Panc1 (cell line): Measurements from ENCODE around the gene ENO4. TPM values are rescaled to one million over a fixed set of nuclear protein-coding genes. Genes with fewer than 3 reads are reported as not detected.

ENCODE experiments used
- ATAC-seq: fragments of 200-7000 bp; cut with Tn5 transposase; 2 replicates; pipeline ENCODE4 v1.9.1; 2020; ENCODE audit warnings: mild to moderate bottlenecking, moderate library complexity
- BruUV-seq: library from RNA; stranded (reverse); fragments of 400-500 nt; replicated peaks from 2 replicates; lab custom pipeline; 2021; lab: Mats Ljungman, UMichigan
- CTCF ChIA-PET: fragments of 300-600 bp; sonication (Branson Sonifier 250); formaldehyde crosslinking; loops from one replicate; lab custom pipeline; 2022; ENCODE audit warnings: antibody characterized with exemption; lab: Charles Lee
- POLR2A ChIA-PET: fragments of 300-600 bp; sonication (Branson Sonifier 250); formaldehyde crosslinking; loops from one replicate; lab custom pipeline; 2022; ENCODE audit warnings: antibody characterized with exemption; lab: Charles Lee
- DNase-seq: peaks from one replicate; pipeline ENCODE4 v3.0.0-alpha.2; 2010; ENCODE audit warnings: low read depth, low spot score
- H3K27ac ChIP-seq: 2 replicates; pipeline ENCODE4 v1.5.1; 2011; ENCODE audit warnings: mild to moderate bottlenecking, low read length, inconsistent platforms
- H3K27me3 ChIP-seq: fragments of 200-500 bp; sonication (Bioruptor generic); 2 replicates; pipeline ENCODE4 v1.6.0; 2014; ENCODE audit warnings: low read length, inconsistent platforms; ENCODE audit not compliant: control insufficient read depth, insufficient read depth
- H3K36me3 ChIP-seq: fragments of 200-500 bp; sonication (Bioruptor generic); 2 replicates; pipeline ENCODE4 v1.5.1; 2014; ENCODE audit warnings: inconsistent platforms, mild to moderate bottlenecking, low read length, moderate library complexity; ENCODE audit not compliant: control insufficient read depth, insufficient read depth
- H3K4me1 ChIP-seq: 2 replicates; pipeline ENCODE4 v1.5.1; 2011; ENCODE audit warnings: inconsistent platforms, mild to moderate bottlenecking, low read length, moderate library complexity; ENCODE audit not compliant: control insufficient read depth, insufficient read depth
- H3K4me3 ChIP-seq, 2 experiments: 2 replicates each; pipeline ENCODE4 v1.5.1; 2011 to 2012; ENCODE audit warnings: low read depth in 2 of 2, low read length in 2 of 2, mild to moderate bottlenecking in 2 of 2, inconsistent platforms in 1 of 2, moderate library complexity in 1 of 2
- H3K9me3 ChIP-seq: fragments of 200-500 bp; sonication (Bioruptor generic); 2 replicates; pipeline ENCODE4 v1.5.1; 2014; ENCODE audit warnings: low read depth, mild to moderate bottlenecking, inconsistent platforms, low read length, moderate library complexity; ENCODE audit not compliant: control insufficient read depth, insufficient read depth
- POLR2AphosphoS5 ChIP-seq: IDR thresholded peaks from 2 replicates; pipeline ENCODE4 v1.6.1; 2012; ENCODE audit warnings: mild to moderate bottlenecking, low read depth, low read length, moderate library complexity
- SIN3A ChIP-seq: IDR thresholded peaks from 2 replicates; pipeline ENCODE4 v1.6.1; 2012; ENCODE audit warnings: low read depth, mild to moderate bottlenecking, low read length, moderate library complexity, borderline replicate concordance; ENCODE audit not compliant: insufficient read depth
- TCF7L2 ChIP-seq: IDR thresholded peaks from 2 replicates; pipeline ENCODE4 v1.6.1; 2011; ENCODE audit warnings: mild to moderate bottlenecking, low read depth, low read length, inconsistent platforms
- in situ Hi-C: cut with HindIII; loops from 2 replicates; pipeline ENCODE4 v1.10.0; 2016; ENCODE audit warnings: low sequenced_read_pairs, low pct_unique_long_range_greater_than_20kb
- intact Hi-C: fragments of 100-400 bp; cut with micrococcal nuclease; formaldehyde crosslinking; loops from one replicate; pipeline ENCODE4 v1.10.0; 2022; ENCODE audit not compliant: unreplicated experiment
- total RNA-seq: library from RNA; stranded (reverse); gene quantifications from one replicate; pipeline ENCODE4 v1.2.1, GENCODE V29; 2021; ENCODE audit not compliant: unreplicated experiment
- TF ChIP-seq, protein P1 (sequence below): fragments of 450-650 bp; IDR thresholded peaks from 2 replicates; pipeline ENCODE4 v1.5.1; 2017; ENCODE audit warnings: mild to moderate bottlenecking
- TF ChIP-seq, protein P2 (sequence below), 2 experiments: IDR thresholded peaks; 2 replicates each; pipeline ENCODE4 v1.6.1; 2011 to 2012; ENCODE audit warnings: low read depth in 2 of 2, control low read depth in 1 of 2, low read length in 1 of 2, mild to moderate bottlenecking in 1 of 2, moderate library complexity in 1 of 2; ENCODE audit not compliant: insufficient read depth in 1 of 2

The ENO4 gene
- total RNA-seq, 1 experiment from 2014 or later = 0.15 TPM

DNA sequence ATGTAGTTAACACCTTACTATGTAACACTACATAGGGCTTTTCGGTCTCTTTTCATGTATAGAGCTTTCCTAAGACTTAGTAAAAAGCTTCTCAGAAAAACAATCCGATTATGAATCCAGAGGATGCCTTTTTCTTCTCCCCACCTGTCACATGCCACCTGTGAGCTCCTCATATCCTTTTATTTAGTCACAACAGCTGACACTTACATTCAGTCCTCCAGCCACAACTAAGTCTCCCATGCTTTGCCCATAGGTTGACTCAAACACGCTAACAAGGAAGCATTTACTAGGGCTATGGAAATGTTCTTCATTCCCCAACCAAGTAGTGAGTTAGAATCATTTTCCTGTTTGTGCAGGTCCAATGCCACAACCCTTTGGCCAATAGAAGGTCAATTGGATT is 7.9 kb downstream of the ENO4 start:
- DNase-seq (no peak), ATAC-seq (no peak)
- in situ Hi-C loops = no loop called here
- ChIA-PET POLR2A (interaction anchor here (0.6 kb wide), 1 partner anchor 24 kb away, joined by 3 read pairs; no protein-coding TSS in a partner anchor), CTCF (no interaction called here)
- no TSS peak for BruUV-seq
- no peaks in the 10 kb centered on the region for H3K27me3 ChIP-seq
- TF ChIP-seq, protein P1, sequence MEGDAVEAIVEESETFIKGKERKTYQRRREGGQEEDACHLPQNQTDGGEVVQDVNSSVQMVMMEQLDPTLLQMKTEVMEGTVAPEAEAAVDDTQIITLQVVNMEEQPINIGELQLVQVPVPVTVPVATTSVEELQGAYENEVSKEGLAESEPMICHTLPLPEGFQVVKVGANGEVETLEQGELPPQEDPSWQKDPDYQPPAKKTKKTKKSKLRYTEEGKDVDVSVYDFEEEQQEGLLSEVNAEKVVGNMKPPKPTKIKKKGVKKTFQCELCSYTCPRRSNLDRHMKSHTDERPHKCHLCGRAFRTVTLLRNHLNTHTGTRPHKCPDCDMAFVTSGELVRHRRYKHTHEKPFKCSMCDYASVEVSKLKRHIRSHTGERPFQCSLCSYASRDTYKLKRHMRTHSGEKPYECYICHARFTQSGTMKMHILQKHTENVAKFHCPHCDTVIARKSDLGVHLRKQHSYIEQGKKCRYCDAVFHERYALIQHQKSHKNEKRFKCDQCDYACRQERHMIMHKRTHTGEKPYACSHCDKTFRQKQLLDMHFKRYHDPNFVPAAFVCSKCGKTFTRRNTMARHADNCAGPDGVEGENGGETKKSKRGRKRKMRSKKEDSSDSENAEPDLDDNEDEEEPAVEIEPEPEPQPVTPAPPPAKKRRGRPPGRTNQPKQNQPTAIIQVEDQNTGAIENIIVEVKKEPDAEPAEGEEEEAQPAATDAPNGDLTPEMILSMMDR = no peak
- no peak for TF ChIP-seq TCF7L2
- TF ChIP-seq, protein P2, sequence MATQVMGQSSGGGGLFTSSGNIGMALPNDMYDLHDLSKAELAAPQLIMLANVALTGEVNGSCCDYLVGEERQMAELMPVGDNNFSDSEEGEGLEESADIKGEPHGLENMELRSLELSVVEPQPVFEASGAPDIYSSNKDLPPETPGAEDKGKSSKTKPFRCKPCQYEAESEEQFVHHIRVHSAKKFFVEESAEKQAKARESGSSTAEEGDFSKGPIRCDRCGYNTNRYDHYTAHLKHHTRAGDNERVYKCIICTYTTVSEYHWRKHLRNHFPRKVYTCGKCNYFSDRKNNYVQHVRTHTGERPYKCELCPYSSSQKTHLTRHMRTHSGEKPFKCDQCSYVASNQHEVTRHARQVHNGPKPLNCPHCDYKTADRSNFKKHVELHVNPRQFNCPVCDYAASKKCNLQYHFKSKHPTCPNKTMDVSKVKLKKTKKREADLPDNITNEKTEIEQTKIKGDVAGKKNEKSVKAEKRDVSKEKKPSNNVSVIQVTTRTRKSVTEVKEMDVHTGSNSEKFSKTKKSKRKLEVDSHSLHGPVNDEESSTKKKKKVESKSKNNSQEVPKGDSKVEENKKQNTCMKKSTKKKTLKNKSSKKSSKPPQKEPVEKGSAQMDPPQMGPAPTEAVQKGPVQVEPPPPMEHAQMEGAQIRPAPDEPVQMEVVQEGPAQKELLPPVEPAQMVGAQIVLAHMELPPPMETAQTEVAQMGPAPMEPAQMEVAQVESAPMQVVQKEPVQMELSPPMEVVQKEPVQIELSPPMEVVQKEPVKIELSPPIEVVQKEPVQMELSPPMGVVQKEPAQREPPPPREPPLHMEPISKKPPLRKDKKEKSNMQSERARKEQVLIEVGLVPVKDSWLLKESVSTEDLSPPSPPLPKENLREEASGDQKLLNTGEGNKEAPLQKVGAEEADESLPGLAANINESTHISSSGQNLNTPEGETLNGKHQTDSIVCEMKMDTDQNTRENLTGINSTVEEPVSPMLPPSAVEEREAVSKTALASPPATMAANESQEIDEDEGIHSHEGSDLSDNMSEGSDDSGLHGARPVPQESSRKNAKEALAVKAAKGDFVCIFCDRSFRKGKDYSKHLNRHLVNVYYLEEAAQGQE (IDR thresholded peaks at IDR 0.05; ENCODE audit: insufficient read depth in 1 of 2, low read depth in 2 of 2, low read length in 1 of 2) = no peak
- no peak for TF ChIP-seq SIN3A
- no peak for TF ChIP-seq POLR2AphosphoS5
- H3K4me3 ChIP-seq = no peak overlapping the region
- no peak overlapping the region for H3K27ac ChIP-seq
- H3K36me3 ChIP-seq = no peaks in the 10 kb centered on the region
- H3K9me3 ChIP-seq = no peaks in the 10 kb centered on the region
- H3K4me1 ChIP-seq = no peaks in the 10 kb centered on the region
- intact Hi-C loops = no loop called here

DNA sequence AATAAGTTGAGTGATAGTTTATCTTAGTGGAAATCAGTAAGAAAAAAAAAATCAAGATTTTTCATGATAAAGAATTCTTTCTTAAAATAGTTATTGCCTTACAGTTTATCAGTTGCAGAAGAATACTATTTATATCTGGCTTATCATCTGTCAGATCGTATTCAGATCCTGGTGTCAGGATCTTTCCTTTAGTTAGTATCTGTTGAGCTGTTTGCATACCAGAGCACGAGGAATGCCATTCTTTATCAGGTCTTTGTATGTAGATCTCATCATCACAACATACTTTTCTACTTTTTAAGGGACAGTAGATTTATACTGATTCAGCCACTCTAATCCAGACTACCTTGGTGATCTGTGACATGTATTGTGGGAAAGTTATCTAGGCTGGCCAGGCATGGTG is 12.5 kb downstream of the ENO4 start:
- ChIA-PET CTCF (interaction anchor here (0.7 kb wide), 1 partner anchor 93 kb away, joined by 3 read pairs; no protein-coding TSS in a partner anchor), POLR2A (no interaction called here)
- DNase-seq = no peak
- intact Hi-C loops (no loop called here), in situ Hi-C loops (no loop called here)
- Histone ChIP-seq H3K36me3 (no peaks in the 10 kb centered on the region), H3K27ac (no peak overlapping the region), H3K4me1 (no peaks in the 10 kb centered on the region), H3K4me3 (no peak overlapping the region), H3K27me3 (no peaks in the 10 kb centered on the region), H3K9me3 (no peaks in the 10 kb centered on the region)
- no TSS peak for BruUV-seq
- TF ChIP-seq, protein P2 (IDR thresholded peaks at IDR 0.05; ENCODE audit: insufficient read depth in 1 of 2, low read depth in 2 of 2, low read length in 1 of 2) = no peak
- no peak for TF ChIP-seq POLR2AphosphoS5
- TF ChIP-seq, protein P1 = no peak
- TF ChIP-seq SIN3A = no peak
- TF ChIP-seq TCF7L2 = no peak
- no peak for ATAC-seq
